Activated naive CD4-positive, alpha-beta T cell treated with anti-CD3 and anti-CD28 coated beads, Interleukin-2, amount 50 U/mL, for 24 hours (primary cell): ENCODE data around the gene JAG1.
"Not testable (repeated sequence)": the region's sequence is repeated elsewhere in the genome, so short reads cannot be mapped to it uniquely, and the experiment has no call there.

ENCODE experiments used
- H3K27ac Mint-ChIP-seq: one replicate; pipeline ENCODE4 v1.8.0; 2021; ENCODE audit warnings: mild to moderate bottlenecking, mixed read lengths
- H3K27me3 Mint-ChIP-seq: one replicate; pipeline ENCODE4 v1.8.0; 2021; ENCODE audit warnings: mixed read lengths
- H3K36me3 Mint-ChIP-seq: one replicate; pipeline ENCODE4 v1.8.0; 2021; ENCODE audit warnings: mixed read lengths
- H3K4me1 Mint-ChIP-seq: one replicate; pipeline ENCODE4 v1.8.0; 2021; ENCODE audit warnings: mixed read lengths
- H3K4me3 Mint-ChIP-seq: one replicate; pipeline ENCODE4 v1.8.0; 2021; ENCODE audit warnings: mild to moderate bottlenecking, mixed read lengths
- H3K9me3 Mint-ChIP-seq: one replicate; pipeline ENCODE4 v1.8.0; 2021; ENCODE audit warnings: mixed read lengths

JAG1 gene

DNA sequence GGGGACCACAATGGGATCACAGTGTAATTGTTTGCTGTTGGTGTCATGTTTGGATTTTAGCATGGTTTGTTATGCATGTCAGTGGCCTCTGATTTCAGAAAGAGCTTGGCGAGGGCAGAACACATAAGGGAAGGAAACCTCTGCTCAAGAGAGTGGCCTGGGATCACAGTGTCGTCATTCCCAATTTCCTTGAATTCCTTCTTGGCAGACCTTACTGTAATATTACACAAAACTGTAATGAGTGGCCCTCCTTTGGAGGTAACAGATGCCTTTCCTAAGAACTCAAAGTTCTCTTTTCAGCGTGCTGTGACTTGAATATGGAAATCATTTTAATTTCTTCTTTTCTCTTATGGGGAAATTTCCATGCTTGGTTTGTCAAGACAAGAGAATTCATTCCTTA lies 46.9 kb downstream of the JAG1 start:
- no peak overlapping the region for H3K4me3 Mint-ChIP-seq
- peaks cover 16% of the 10 kb centered on the region for H3K36me3 Mint-ChIP-seq
- no peaks in the 10 kb centered on the region for H3K9me3 Mint-ChIP-seq
- no peak overlapping the region for H3K27ac Mint-ChIP-seq
- no peaks in the 10 kb centered on the region for H3K4me1 Mint-ChIP-seq
- no peaks in the 10 kb centered on the region for H3K27me3 Mint-ChIP-seq

GRCh38 chr20:10625641-10626040 lies 48.2 kb downstream of the JAG1 start:
- Mint-ChIP-seq H3K27ac (no peak overlapping the region), H3K4me1 (no peaks in the 10 kb centered on the region), H3K9me3 (no peaks in the 10 kb centered on the region), H3K4me3 (no peak overlapping the region), H3K36me3 (peaks cover 19% of the 10 kb centered on the region), H3K27me3 (no peaks in the 10 kb centered on the region)

DNA sequence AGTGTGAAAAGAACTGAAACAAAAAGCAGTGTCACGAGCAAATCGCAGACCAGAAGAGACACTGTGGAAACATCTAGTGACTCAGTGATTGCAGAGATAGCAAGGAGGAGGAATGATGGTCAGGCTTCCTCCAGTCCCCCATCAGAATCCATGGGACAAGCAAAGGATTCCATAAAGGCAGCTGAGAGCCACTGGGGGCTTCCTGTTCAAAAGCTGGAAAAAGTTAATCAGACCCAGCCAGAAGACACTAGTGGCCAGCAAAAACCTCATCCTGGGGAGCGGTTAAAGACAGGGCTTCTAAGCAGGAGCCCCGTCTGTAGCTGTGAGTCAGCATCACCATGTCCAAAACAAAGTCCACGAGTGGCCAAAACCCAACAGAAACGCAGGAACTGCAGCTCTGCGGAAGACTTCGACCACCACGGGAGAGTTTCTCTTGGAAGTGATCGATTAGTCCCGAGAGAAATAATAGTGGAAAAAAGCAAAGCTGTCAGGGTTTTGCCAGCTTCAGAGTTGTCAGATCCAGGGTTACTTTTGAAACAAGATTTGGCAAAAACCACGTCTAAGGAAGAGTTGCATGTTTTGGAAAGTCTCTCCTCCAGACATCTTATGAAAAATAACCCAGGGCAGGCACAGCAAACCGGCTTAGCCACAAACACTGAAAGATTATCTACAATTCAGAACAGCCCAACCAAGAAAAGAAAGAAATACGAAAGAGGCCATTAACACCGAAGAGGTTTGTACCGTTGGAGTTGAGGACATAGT lies 51.0 kb downstream of the JAG1 start:
- no peaks in the 10 kb centered on the region for H3K9me3 Mint-ChIP-seq
- H3K4me1 Mint-ChIP-seq = no peaks in the 10 kb centered on the region
- no peaks in the 10 kb centered on the region for H3K27me3 Mint-ChIP-seq
- H3K36me3 Mint-ChIP-seq = peaks cover 19% of the 10 kb centered on the region
- no peak overlapping the region for H3K27ac Mint-ChIP-seq
- H3K4me3 Mint-ChIP-seq = no peak overlapping the region

DNA sequence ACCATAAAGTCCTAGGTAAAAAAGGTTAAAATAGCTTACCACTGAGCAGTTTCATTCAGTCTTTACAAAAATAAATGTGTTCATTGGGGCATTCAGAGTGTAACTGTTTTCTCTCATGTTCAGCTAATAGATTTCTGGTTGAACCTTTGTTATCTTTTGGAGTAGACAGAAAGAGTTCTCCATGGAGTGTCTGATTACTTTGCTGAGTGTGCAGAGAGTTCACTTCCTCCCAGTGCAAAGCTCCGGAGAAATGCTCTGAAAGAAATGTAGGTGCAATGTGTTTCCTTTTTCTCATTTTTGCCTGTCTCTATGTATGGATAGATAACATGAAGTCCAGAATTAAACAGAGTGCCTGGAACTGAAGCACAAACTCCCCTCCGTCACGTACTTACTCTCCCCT lies 52.6 kb downstream of the JAG1 start:
- no peaks in the 10 kb centered on the region for H3K9me3 Mint-ChIP-seq
- no peaks in the 10 kb centered on the region for H3K4me1 Mint-ChIP-seq
- H3K27ac Mint-ChIP-seq = no peak overlapping the region
- H3K4me3 Mint-ChIP-seq = no peak overlapping the region
- H3K36me3 Mint-ChIP-seq = peaks cover 23% of the 10 kb centered on the region
- H3K27me3 Mint-ChIP-seq = no peaks in the 10 kb centered on the region

DNA sequence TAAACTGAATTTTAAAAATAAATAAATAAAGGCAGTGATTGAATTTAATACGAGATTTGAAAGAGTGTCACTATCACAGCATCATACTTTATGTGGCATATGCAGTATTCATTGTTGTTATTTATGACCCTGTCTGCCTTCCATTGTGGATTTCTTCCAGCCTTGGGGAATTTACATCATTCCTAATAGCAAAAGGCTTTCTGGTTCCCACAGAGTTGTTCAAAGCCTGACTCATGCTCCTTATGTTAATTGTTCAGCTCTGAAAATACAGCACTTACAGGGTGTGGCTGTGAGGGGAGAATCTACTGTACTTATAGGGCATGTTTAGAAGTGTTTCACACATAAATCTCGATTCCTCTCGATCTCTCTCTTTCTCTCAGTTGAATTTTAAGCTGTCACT lies 54.4 kb downstream of the JAG1 start:
- H3K27ac Mint-ChIP-seq = no peak overlapping the region
- no peaks in the 10 kb centered on the region for H3K27me3 Mint-ChIP-seq
- no peak overlapping the region for H3K4me3 Mint-ChIP-seq
- H3K4me1 Mint-ChIP-seq = no peaks in the 10 kb centered on the region
- peaks cover 26% of the 10 kb centered on the region for H3K36me3 Mint-ChIP-seq
- no peaks in the 10 kb centered on the region for H3K9me3 Mint-ChIP-seq

- Mint-ChIP-seq H3K27ac (no peak overlapping the region), H3K4me1 (no peaks in the 10 kb centered on the region), H3K4me3 (no peak overlapping the region), H3K27me3 (no peaks in the 10 kb centered on the region), H3K36me3 (peaks cover 24% of the 10 kb centered on the region), H3K9me3 (no peaks in the 10 kb centered on the region)
Measured at GRCh38 chr20:10618611-10619245, 55.1 kb downstream of the JAG1 start.

- H3K9me3 Mint-ChIP-seq = not testable (repeated sequence)
Measured at GRCh38 chr20:10617549-10618133, 56.2 kb downstream of the JAG1 start.

GRCh38 chr20:10616212-10616611 lies 57.6 kb downstream of the JAG1 start:
- Mint-ChIP-seq H3K36me3 (peaks cover 18% of the 10 kb centered on the region), H3K9me3 (no peaks in the 10 kb centered on the region), H3K4me3 (no peak overlapping the region), H3K27ac (no peak overlapping the region), H3K4me1 (no peaks in the 10 kb centered on the region), H3K27me3 (no peaks in the 10 kb centered on the region)

More at GRCh38 chr20:10617549-10618133, 56.2 kb downstream of the JAG1 start:
- not testable (repeated sequence) for H3K27me3 Mint-ChIP-seq, H3K4me1 Mint-ChIP-seq, H3K4me3 Mint-ChIP-seq, H3K27ac Mint-ChIP-seq
- H3K36me3 Mint-ChIP-seq = peaks cover 26% of the 10 kb centered on the region

GRCh38 chr20:10613911-10614310 lies 59.9 kb downstream of the JAG1 start:
- Mint-ChIP-seq H3K27me3 (no peaks in the 10 kb centered on the region), H3K4me3 (no peak overlapping the region), H3K4me1 (no peaks in the 10 kb centered on the region), H3K36me3 (peaks cover 18% of the 10 kb centered on the region), H3K27ac (no peak overlapping the region), H3K9me3 (no peaks in the 10 kb centered on the region)

GRCh38 chr20:10613426-10613825 lies 60.4 kb downstream of the JAG1 start:
- H3K9me3 Mint-ChIP-seq, H3K27me3 Mint-ChIP-seq, H3K4me1 Mint-ChIP-seq, H3K4me3 Mint-ChIP-seq, H3K27ac Mint-ChIP-seq: not testable (repeated sequence)
- peaks cover 18% of the 10 kb centered on the region for H3K36me3 Mint-ChIP-seq

GRCh38 chr20:10611357-10611756 lies 62.4 kb downstream of the JAG1 start:
- peaks cover 19% of the 10 kb centered on the region for H3K36me3 Mint-ChIP-seq
- H3K27ac Mint-ChIP-seq = no peak overlapping the region
- H3K27me3 Mint-ChIP-seq = no peaks in the 10 kb centered on the region
- H3K4me3 Mint-ChIP-seq = no peak overlapping the region
- no peaks in the 10 kb centered on the region for H3K9me3 Mint-ChIP-seq
- no peaks in the 10 kb centered on the region for H3K4me1 Mint-ChIP-seq

DNA sequence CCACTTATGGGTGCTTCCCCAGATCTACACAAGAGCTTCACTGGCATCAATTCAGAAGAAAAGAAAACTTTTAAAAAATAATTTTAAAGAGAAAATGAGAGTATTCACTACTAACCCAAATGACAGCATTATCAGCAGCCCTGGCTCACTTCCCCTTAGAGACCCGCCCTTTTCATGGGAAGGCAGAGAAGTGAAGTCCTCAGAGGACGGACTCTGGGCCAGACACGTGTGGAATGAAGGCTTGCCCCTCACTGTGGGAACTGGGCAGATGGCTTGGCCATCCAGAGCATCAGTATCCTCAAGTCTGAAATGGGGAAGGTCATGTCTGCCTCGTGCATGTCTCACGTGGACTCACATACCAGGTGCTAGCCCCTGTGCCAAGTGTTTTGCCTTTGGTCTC lies 63.5 kb downstream of the JAG1 start:
- H3K36me3 Mint-ChIP-seq = peaks cover 16% of the 10 kb centered on the region
- H3K4me3 Mint-ChIP-seq = no peak overlapping the region
- H3K27me3 Mint-ChIP-seq = no peaks in the 10 kb centered on the region
- no peaks in the 10 kb centered on the region for H3K4me1 Mint-ChIP-seq
- no peak overlapping the region for H3K27ac Mint-ChIP-seq
- H3K9me3 Mint-ChIP-seq = no peaks in the 10 kb centered on the region

DNA sequence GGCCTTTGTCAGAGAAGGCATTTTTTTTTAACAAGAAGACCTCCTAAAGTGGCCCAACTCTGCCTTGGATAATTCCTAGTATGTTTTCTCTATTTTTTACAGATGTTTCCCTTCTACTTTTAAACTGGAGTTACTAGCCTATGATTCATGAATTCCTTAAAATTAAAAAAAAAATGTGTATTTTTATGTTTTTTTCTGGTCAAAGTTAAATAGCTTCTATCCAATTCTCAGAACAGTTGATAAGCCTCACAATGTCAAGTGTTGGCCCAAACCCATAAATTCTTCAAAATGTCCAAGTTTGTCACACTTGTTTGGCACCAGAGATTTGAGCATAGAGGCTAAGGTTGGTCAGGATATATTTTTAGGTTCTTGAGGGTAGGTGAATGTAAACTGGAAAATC lies 64.0 kb downstream of the JAG1 start:
- Mint-ChIP-seq H3K4me3 (no peak overlapping the region), H3K27me3 (no peaks in the 10 kb centered on the region), H3K4me1 (no peaks in the 10 kb centered on the region), H3K27ac (no peak overlapping the region), H3K36me3 (peaks cover 13% of the 10 kb centered on the region), H3K9me3 (no peaks in the 10 kb centered on the region)

GRCh38 chr20:10609276-10609675 lies 64.5 kb downstream of the JAG1 start:
- no peak overlapping the region for H3K27ac Mint-ChIP-seq
- H3K4me1 Mint-ChIP-seq = no peaks in the 10 kb centered on the region
- H3K27me3 Mint-ChIP-seq = no peaks in the 10 kb centered on the region
- no peak overlapping the region for H3K4me3 Mint-ChIP-seq
- peaks cover 13% of the 10 kb centered on the region for H3K36me3 Mint-ChIP-seq
- H3K9me3 Mint-ChIP-seq = no peaks in the 10 kb centered on the region

GRCh38 chr20:10605547-10606195 lies 68.1 kb downstream of the JAG1 start:
- Mint-ChIP-seq H3K27me3 (no peaks in the 10 kb centered on the region), H3K4me3 (no peak overlapping the region), H3K27ac (no peak overlapping the region), H3K4me1 (no peaks in the 10 kb centered on the region), H3K9me3 (no peaks in the 10 kb centered on the region), H3K36me3 (peaks cover 13% of the 10 kb centered on the region)

GRCh38 chr20:10604865-10605440 lies 68.8 kb downstream of the JAG1 start:
- H3K27me3 Mint-ChIP-seq = no peaks in the 10 kb centered on the region
- peaks cover 16% of the 10 kb centered on the region for H3K36me3 Mint-ChIP-seq
- H3K27ac Mint-ChIP-seq = no peak overlapping the region
- H3K4me3 Mint-ChIP-seq = no peak overlapping the region
- no peaks in the 10 kb centered on the region for H3K9me3 Mint-ChIP-seq
- no peaks in the 10 kb centered on the region for H3K4me1 Mint-ChIP-seq
